ENCODE results near the gene SUPT3H.

DNA sequence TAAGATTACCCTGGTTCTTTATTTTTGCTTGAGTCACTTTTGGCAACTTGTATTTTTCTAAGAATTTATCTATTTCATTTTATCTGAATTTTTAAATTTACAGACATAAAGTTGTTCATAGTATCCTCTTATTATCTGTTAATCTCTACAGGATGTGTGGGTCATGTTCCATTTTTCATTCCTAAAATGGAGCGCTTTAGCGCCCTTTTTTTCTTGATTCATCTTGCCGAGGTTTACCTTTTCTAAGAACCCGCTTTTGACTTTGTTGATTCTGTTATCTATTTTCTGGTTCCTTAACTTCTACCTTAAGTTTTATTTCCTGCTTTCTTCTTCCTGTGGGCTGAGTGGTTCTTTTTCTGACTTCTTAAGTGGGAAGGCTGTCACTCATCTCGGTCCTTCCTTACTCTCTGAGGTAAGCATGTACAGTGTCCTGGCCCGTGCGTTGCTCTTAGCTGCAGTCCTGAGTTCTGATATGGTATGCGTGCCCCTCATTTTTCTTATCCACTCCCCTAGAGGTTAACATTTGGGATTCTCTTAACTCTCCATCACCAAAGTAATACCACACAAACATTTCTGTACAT lies 590.4 kb downstream of the SUPT3H start:
- TF ChIP-seq, protein P1, sequence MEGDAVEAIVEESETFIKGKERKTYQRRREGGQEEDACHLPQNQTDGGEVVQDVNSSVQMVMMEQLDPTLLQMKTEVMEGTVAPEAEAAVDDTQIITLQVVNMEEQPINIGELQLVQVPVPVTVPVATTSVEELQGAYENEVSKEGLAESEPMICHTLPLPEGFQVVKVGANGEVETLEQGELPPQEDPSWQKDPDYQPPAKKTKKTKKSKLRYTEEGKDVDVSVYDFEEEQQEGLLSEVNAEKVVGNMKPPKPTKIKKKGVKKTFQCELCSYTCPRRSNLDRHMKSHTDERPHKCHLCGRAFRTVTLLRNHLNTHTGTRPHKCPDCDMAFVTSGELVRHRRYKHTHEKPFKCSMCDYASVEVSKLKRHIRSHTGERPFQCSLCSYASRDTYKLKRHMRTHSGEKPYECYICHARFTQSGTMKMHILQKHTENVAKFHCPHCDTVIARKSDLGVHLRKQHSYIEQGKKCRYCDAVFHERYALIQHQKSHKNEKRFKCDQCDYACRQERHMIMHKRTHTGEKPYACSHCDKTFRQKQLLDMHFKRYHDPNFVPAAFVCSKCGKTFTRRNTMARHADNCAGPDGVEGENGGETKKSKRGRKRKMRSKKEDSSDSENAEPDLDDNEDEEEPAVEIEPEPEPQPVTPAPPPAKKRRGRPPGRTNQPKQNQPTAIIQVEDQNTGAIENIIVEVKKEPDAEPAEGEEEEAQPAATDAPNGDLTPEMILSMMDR (IDR thresholded peaks at IDR 0.05; ENCODE audit: low read depth, low read length, missing input control), result no peak
- TF ChIP-seq, protein P2, sequence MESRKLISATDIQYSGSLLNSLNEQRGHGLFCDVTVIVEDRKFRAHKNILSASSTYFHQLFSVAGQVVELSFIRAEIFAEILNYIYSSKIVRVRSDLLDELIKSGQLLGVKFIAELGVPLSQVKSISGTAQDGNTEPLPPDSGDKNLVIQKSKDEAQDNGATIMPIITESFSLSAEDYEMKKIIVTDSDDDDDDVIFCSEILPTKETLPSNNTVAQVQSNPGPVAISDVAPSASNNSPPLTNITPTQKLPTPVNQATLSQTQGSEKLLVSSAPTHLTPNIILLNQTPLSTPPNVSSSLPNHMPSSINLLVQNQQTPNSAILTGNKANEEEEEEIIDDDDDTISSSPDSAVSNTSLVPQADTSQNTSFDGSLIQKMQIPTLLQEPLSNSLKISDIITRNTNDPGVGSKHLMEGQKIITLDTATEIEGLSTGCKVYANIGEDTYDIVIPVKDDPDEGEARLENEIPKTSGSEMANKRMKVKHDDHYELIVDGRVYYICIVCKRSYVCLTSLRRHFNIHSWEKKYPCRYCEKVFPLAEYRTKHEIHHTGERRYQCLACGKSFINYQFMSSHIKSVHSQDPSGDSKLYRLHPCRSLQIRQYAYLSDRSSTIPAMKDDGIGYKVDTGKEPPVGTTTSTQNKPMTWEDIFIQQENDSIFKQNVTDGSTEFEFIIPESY (IDR thresholded peaks at IDR 0.05), result no peak
- TF ChIP-seq, protein P3, sequence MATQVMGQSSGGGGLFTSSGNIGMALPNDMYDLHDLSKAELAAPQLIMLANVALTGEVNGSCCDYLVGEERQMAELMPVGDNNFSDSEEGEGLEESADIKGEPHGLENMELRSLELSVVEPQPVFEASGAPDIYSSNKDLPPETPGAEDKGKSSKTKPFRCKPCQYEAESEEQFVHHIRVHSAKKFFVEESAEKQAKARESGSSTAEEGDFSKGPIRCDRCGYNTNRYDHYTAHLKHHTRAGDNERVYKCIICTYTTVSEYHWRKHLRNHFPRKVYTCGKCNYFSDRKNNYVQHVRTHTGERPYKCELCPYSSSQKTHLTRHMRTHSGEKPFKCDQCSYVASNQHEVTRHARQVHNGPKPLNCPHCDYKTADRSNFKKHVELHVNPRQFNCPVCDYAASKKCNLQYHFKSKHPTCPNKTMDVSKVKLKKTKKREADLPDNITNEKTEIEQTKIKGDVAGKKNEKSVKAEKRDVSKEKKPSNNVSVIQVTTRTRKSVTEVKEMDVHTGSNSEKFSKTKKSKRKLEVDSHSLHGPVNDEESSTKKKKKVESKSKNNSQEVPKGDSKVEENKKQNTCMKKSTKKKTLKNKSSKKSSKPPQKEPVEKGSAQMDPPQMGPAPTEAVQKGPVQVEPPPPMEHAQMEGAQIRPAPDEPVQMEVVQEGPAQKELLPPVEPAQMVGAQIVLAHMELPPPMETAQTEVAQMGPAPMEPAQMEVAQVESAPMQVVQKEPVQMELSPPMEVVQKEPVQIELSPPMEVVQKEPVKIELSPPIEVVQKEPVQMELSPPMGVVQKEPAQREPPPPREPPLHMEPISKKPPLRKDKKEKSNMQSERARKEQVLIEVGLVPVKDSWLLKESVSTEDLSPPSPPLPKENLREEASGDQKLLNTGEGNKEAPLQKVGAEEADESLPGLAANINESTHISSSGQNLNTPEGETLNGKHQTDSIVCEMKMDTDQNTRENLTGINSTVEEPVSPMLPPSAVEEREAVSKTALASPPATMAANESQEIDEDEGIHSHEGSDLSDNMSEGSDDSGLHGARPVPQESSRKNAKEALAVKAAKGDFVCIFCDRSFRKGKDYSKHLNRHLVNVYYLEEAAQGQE (IDR thresholded peaks at IDR 0.05), result no peak
- TF ChIP-seq SP1 (IDR thresholded peaks at IDR 0.05) (no peak), JUND (IDR thresholded peaks at IDR 0.05) (no peak), HNF4A (conservative IDR thresholded peaks at IDR 0.05) (no peak), ATF3 (IDR thresholded peaks at IDR 0.05) (no peak), GABPA (IDR thresholded peaks at IDR 0.05 in 1 of 2, conservative IDR thresholded peaks at IDR 0.05 in 1 of 2) (no peak), RAD21 (IDR thresholded peaks at IDR 0.05) (no peak), EGR1 (IDR thresholded peaks at IDR 0.05; ENCODE audit: low read depth in 2 of 2) (no peak), FOXA2 (IDR thresholded peaks at IDR 0.05) (no peak), TAF1 (conservative IDR thresholded peaks at IDR 0.05) (no peak), NR2F2 (IDR thresholded peaks at IDR 0.05) (no peak), MAX (IDR thresholded peaks at IDR 0.05) (no peak)
